Right lung (tissue), 5 donors: ENCODE results near the gene ECE1. TPM values are rescaled to one million over a fixed set of nuclear protein-coding genes. Genes with fewer than 3 reads are reported as not detected.

ENCODE experiments used
- DNase-seq, 2 donors: peaks; one replicate each; pipeline ENCODE4 v3.0.0-alpha.2; 2013
- polyA plus RNA-seq, 5 donors: library from polyadenylated mRNA; unstranded; fragments of 120-200 nt; gene quantifications; one replicate each; pipeline versions ENCODE4 v1.2.1 to v1.2.3, GENCODE V29; 2013; ENCODE audit warnings: inconsistent platforms in 1 of 5, low replicate concordance in 1 of 5; ENCODE audit not compliant: insufficient read length in 5 of 5, insufficient read depth in 1 of 5

The ECE1 gene
- polyA plus RNA-seq, 5 donors = 62.3 to 85.2 (median 80.4) TPM

DNA sequence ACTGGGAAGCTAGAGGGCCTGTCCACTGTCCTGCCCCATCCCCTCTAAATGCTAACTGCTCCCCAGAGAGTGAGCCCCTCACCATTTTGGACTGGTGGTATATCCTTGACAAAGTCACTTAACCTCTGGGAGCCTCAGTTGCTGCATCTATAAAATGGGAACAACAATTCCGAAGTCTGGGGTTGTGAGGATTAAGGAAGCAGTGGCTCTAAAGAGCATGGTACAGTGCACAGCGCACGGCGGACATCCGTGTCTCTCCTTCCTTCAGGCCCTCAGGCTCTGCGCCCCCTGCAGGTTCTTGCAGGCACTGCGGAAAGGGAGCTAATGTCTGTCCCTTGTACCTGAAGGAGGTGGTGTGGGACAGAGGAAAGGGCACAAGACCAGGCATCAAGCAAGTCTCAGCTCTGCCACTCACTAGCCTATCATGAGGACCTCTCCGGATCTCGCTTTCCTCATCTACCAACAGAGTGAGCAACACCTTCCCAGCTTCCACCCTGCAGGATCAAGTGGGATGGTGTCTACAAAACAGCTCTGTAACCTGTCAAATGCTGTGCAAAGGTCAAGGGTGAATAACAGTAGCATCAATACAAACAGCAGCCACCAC is 20.1 kb downstream of the ECE1 start:
- DNase-seq = no peak

DNA sequence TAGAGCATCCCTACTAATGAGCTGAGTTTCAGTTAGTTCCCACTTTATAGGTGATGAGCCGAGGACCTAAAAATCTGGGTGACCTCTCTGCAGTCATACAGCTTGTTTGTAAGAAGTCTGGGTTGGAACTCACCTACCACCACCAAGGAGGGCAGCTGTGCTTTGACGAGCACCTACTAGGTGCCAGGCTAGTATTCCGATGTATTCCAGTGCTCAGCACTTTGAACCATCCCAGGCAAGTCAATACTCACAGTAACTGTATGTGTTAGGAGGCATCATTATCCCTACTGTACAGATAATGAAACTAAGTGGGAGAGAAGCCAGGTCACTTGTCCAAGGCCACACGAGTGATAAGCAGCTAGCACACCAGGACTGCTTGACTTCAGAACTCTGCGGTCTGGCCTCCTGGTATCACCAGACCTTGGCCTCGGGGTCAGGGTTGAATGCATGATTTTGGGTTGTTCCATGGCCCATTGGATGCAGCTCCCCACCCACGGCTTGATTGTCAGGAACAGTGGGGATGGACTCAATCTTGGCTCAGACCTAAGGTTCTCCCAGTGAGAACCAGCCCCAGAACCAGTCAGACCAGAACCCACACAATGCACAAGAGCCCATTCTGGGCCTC is 20.7 kb downstream of the ECE1 start:
- DNase-seq = no peak

DNA sequence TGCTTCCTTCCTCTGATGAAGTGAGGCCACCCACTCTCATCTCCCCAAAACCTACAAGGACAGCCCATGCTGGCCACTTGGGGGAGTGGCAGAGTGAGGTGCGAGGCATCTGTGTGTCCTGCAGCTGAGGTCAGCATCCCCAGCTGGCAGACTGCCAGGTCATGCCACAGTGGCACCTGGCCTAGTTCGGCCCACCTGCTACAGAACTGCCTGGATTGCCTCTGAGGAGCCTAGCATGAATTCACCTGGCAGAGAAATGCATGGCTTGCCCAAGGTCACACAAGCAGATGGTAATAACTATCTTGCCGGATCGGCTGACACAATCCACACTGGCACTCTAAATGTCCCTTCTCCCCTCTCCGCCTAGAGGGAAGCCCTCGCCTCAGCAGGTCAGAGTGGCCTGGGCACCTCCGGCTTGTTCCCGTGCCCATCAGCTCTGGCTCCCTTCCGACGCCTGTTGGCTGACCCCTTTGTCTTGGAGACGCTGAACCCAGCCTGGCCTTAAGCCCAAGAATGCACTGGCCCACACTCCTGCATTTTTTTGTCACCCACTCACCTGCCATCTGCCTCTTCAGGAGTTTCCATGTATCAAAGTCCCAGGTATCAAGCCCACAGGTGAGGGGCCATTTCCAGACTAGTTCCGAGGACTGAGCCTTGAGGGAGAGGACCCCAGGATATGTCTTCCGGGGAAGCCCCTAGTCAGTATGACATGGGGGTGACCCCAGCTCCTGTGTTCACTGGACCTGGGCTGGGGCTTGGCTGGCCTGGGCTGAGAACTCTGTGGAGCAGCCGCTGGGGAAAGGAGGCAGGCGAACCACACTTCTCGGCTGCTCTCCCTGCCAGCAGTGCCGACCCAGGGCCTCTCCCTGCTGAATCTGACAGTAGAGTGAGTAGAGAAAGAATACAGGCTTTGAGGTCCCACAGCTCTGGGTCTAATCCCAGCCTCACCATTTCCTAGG is 21.7 kb downstream of the ECE1 start:
- no peak for DNase-seq

DNA sequence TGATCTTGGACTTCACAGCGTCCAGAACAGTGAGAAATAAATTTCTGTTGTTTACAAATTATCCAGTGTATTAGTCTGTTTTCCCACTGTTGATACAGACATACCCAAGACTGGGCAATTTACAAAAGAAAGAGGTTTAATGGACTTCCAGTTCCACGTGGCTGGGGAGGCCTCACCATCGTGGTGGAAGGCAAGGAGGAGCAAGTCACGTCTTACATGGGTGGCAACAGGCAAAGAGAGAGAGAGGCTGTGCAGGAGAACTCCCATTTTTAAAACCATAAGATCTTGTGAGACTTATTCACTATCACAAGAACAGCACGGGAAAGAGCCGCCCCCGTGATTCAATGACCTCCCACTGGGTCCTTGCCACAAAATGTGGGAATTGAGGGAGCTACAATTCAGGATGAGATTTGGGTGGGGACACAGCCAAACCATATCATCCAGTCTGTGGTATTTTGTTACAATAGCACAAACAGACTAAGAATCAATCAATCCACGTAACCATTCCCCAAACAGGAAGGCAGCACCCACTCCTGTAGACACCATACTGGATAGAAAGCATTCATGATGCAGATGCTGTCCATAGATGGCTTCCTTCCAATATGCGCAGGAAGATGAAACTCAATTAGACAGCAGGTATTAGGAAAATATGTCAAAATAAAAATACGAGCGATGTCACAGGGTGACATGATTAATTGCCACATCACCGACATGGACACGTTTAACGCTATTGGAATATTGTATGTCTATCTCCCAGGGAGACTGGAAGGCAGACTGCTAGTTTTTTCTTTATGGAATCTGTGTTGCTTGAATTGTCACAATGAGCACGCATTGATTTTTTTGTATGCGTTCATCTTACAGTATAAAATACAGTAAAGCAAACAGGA is 22.8 kb downstream of the ECE1 start:
- no peak for DNase-seq

DNA sequence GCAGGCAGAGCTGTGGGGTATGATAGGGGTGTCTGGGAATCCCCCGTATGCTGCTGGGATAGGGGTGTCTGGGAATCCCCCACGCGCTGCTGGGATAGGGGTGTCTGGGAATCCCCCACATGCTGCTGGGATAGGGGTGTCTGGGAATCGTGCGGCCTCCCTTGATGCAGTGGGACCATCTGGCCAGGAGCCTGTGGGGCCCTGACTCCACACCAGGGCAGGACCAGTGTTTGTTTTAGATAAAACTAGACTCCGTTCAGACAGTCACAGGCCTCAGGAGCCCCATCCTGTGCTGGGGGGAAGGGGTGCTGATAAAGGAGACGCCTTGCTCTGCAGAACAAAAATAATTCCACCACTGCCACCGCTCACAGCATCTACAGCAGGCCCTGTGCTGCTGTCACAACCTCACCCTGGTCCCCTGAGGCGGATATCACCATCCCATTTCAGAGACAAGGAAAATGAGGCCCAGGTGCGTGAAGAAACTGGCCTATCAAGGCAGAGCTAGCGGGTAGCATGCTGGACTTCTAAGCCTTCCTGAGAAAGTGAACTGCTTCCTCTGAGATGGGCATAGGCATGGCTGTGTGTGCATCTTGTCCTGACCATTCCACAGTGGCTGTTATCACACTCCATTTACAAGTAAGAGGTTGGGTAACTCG is 24.0 kb downstream of the ECE1 start:
- DNase-seq = no peak

DNA sequence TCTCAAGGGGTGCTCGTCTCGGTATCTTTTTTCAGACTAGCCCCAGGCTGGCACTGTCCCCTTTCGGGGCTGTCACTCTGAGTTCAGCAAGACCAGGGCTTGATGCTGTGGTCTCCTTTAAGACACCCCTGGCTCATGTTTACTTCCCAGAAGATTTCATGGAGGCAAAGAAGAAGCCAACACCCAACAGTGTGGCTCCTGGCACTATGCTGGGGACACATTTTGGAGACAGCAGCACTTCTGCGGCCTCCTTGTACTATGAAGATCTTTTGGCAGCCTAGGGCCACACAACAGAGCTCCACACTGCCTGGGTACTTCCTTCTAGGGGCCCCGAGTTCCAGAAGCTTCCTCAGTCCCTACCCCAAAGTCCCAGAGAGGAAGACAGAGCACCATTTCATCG is 24.6 kb downstream of the ECE1 start:
- no peak for DNase-seq

DNA sequence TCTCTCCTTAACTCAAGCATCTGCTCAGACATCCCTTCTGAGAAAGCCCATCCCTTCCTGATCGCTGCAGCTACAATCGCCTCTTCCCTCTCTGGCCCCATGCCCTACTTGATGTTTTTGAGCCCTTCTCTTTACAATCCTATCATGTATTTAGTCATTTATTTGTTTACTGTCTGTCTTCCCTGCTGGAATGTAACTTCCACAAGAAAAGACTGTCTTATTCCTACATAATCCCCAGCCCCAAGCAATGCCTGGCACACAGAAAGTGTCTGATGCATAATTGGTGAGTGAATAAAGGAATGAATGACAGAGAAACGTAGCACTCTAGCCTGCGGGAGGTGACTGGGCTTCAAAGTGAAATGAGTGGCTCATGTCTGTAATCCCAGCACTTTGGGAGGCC is 25.4 kb downstream of the ECE1 start:
- DNase-seq = no peak

DNA sequence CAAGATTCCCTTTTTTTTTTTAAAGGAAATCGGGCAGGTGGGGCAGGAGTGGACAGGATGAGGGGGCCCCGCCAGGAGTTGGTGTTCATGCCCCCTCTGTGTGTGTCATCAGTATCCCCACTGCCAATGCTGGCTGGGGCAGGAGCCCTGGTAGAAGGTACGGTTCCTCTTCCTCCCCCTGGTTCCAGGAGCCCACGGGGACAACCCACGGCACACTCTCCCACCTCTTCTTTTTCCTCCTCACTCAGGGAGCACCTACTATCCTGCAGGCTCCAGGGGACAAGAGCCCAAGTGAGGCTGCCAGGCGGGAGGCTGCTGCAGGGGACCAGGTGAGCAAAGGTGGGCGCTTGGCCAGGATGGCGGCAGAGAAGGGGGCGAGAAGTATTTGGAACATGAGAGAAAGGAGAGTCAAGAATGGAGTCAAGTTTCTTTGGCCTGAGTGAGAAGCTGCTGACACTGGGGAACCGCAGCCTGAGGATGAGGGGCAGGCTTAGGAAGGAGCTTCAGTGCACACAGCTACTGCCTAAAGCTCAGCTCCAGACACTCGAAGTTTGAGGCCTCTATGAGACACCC is 26.5 kb downstream of the ECE1 start:
- DNase-seq = no peak

DNA sequence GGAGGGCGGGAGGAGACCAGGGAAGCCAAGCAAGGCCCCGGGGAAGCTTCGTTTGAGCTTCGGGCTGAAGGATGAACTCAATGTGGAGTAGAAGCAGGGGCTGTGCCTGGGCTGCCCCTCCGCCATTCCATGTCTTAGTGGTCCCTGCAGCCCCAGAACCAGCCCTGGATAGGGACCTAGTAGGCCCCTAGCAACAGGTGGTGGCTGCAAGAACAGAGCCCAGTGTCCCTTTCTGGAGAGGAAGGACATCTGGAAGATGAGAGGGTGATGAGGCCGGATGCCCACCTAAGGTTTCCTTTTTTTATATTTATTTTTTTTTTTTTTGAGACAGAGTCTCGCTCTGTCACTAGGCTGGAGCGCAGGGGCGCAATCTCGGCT is 27.2 kb downstream of the ECE1 start:
- DNase-seq = no peak

DNA sequence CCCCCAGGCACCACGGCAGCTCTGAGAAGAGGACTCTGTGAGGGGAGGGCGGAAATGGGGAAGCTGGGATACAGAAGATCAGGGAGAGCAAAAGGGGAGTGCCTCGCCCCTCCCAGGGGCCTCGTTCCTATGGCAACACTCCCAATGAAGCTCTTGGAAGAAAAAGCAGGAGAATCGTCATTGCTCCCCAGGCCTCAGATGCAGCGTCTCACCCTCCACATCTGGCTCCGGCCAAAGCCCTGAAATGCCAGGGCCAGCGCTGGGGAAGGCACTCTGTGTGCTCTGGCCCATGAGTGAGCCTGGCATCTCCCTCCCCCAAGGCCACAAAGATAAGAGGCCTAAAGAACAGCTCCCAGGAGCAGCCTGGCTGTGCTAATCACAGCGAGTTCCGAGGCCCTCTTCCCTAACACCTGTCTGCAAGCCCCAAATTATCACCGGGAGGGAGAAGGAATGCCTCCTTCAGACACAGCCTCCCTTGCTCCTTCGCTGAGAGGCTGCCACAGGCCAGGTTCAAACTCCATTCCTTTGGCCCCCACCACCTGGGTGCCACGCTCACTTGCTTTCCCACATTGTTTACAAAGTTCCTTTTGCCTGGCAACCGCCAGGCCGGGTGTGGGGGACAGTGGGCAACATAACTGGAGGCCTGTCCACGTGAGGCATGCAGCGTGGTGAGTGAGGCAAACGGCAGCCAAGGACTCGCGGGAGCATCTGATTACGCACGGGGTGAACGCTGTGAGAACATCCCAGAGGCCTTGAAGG is 27.8 kb downstream of the ECE1 start:
- no peak for DNase-seq

DNA sequence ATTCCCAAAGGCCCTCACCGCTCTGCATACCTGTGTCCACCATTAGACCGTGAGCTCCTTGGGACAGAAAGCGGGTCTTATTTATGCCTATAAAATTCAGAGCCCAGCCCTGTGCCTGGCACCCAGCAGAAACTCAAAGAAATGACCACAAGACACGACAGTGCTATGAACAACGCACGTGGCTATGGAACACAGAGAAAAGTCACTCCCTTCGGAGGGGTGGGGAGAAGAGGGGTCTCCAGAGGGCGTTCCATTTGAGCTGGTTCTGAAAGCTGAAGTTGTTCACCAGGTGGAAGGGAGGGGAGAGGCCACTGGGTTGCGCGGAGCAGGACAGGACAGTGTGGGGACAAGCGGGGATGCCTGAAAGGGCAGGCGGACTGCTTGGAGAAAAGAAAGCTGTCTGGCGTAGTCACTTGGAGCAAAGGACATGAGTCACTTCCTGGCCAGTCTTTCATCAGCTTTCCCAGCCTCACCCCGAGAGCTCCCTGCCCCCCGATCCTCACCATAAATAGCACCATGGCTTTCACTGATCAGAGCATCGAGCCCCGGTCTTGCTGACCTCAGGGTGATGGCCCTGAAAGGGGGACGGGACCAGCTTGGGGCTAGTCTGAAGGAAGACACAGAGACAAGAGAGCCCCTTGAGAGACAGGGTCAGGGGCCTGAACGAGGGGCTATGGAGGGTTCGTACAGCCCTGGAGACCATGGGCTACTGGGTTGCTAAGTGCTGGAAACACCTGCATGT is 28.5 kb downstream of the ECE1 start:
- DNase-seq = peak in 1 of 2 donors; percentile 48

DNA sequence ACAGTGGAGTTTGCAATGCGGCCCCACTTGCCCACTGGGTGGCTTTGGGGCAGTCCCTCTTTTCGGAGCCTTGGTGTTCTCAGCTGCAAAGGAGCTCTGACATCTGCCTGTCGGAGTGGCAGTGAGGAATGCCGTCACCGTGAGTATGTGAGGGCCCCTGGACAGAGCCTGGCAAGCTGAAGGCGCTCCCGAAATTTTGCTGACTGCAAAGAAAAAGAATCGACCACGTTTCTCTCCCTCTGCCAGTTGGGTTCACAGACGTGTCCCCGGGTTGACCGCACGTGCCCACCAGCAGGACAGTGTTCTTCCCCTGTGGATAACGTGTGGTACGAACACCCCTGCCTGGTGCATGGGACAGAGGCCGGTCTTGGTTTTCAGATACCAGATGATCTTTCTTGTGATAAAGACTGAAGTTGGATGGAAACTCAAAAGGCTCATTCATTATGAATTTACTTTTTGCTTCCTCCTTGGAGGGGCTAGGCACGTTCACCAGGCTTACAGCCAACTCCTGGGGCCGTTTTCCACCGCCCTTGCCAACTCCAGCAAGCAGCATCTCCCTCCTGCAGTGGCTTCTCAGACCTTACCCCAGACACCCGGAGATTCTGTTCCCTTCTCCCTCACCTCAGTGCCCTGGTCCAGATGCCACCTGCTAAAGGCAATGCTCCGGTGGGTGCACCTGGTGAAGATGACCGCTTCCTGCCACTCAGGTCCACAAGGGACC is 29.7 kb downstream of the ECE1 start:
- no peak for DNase-seq

DNA sequence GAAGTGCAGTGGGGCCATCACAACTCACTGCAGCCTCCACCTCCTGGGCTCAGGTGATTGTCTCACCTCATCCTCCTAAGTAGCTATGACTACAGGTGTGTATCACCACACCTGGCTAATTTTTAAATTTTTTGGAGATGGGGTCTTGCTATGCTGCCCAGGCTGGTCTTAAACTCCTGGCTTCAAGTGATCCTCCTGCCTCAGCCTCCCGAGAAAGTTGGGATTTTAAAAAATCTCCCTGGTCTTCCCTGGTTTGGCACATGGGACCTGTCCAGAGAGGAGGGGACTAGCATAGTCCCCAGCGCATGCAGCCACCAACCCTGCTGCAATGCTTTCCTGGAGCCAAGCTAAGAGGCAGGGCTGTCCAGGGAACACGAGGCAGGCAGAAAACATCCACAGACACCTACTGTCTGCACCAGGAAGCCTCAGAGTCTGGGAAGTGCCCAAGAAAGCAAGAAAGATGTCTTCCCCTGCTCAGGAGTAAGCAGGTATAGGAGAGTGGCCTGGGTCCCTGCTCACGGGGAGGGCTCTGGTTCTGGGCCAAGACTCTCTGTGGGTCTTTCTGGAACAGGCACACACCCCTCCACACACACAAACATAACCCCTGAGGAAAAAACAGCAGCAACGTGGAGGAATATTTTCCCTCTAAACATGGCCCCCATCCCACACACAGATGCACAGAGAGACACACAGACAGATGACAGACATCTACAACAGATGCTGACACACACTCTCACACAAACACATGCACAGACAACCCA is 30.8 kb downstream of the ECE1 start:
- no peak for DNase-seq

DNA sequence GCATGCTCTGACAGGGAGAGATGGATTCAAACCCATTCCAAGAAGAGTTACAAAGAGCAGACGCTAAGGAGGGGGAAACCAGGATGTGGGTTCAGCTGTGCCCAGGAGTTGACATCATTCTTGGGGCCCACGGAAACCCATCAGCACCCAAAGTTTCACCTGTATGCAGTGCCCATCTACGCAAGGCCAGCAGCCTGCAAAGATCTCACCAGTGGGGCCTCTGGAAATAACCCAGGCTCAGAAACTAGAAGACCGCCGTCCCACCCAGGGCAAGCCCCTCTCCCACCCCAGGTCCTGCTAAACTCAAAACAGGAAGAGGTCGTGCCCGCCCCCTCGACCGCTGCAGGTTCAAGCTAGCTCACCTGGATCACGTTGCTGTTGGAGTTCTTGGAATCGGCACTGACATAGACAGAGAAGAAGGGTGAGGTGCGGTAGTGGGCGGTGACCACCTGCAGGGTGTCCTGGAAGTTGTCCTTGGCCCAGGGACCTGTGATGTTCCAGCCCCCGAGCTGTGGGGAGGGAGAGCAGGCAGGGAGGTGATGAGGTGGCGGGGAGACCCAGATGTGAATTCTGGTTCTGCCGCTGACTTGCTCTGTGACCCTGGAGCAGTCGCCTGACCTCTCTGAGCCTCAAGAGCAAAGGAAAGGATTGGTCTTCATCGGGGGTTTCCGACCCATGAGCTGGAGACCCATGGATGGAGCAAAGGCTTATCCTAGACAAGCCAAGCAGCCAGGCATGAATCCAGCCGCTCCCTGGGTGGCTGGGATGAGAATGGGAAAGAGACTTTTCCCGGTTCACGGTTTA is 31.7 kb downstream of the ECE1 start:
- no peak for DNase-seq

DNA sequence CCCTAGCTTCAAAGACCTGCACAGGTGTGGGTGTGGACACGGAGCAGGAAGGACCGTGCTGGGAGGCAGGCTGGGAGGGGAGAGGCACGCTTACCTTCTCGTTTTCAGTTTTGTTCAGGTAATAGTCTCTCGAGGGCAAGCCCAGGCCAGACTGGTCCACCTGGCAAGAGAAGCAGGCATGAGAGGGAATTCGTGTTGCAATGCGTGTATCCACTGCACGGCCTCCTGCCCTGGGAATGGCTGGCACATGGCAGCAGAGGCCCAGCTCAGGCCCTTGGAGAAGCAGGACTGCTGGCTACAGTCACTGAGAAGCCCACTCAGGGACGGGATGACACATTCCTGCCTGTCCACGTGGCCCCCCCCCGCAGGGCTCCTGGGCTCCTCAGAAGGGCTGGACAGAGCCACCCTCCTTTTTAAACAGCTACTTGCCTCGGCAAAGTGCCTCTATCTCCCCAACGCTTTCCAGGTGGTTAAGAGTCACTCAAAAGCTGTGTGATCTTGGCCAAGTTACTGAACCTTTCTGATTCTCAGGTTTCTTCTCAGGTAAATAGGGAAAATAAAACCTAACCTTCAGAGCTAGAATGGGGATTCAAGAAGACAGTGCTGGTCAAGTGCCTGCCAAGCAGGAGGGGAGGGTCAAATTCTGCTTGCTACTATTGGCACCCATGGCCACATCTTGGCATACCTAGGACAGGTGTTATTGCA is 32.7 kb downstream of the ECE1 start:
- DNase-seq = no peak

DNA sequence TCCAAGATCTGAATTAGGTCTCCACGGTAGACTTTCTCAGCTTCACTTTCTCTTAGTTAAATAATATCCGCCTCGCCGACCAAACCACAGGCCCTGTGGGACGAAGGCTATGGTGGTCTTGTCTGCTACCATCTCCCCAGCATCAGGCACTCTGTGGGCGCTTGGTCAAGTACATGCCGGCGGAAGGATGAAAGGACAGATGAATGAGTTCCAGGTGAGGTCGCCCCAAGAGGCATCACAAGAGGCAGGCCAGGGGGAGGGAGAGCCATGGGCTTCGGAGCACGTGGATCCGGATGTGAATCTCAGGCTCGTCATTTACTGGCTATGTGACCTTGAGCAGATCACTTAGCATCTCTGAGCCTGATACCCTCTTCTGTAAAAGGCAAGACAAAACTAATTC is 33.5 kb downstream of the ECE1 start:
- DNase-seq = no peak
